ENCODE results near the gene IREB2. TPM values are rescaled to one million over a fixed set of nuclear protein-coding genes. Genes with fewer than 3 reads are reported as not detected.
A peak's percentile ranks its signal among the peaks of the same experiment; 100 is the strongest.
"Not testable (repeated sequence)": the region's sequence is repeated elsewhere in the genome, so short reads cannot be mapped to it uniquely, and the experiment has no call there.

Gene IREB2
- polyA plus RNA-seq, 1 donor = 58.7 TPM

- Histone ChIP-seq H3K4me1 (ENCODE audit: control insufficient read depth, insufficient read depth, low read length) (no peaks in the 10 kb centered on the region), H3K27me3 (ENCODE audit: control insufficient read depth, insufficient read depth, low read length) (no peaks in the 10 kb centered on the region), H3K36me3 (ENCODE audit: control insufficient read depth, insufficient read depth, low read length) (no peaks in the 10 kb centered on the region), H3K4me3 (ENCODE audit: low read length) (peak overlapping the region; percentile 70), H3K9me3 (ENCODE audit: control insufficient read depth, low read depth, low read length) (no peaks in the 10 kb centered on the region), H3K27ac (ENCODE audit: low read length) (peak overlapping the region; percentile 55)
- 14% methylated on average over 4 of the region's 6 CpGs for WGBS (ENCODE audit: insufficient coverage, low lambda C conversion rate)
- DNase-seq = peak; percentile 40 to 76
Measured at GRCh38 chr15:78508272-78508671, 70.3 kb downstream of the IREB2 start.

DNA sequence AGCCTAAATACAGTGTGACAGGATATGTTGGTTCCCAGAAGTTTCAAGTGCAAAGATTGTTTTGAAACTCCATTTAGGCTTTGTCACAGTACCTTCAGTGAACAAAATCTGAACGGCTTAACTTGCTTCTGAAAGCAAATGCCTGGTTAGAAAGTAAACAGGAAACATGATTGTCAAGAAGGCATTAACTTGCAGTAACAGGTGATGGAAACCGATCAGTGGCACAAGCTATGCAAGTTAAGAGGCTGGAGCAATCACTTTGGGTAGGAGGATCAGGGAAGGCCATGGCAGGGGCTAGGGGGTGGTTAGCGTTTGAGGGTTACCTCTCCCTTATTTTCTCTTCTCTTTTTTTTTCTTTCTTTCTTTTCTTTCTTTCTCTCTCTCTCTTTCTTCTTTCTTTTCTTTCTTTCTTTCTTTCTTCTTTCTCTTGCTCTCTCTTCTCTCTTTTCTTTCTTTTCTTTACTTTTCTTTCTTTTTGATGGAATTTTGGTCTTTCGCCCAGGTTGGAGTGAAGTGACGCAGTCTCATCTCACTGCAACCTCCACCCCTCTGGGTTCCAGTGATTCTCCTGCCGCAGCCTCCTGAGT, 71.8 kb downstream of the IREB2 start:
- WGBS (ENCODE audit: insufficient coverage, low lambda C conversion rate) = 100% methylated on average over 1 of the region's 6 CpGs
- Histone ChIP-seq H3K27ac (ENCODE audit: low read length) (no peak overlapping the region), H3K4me3 (ENCODE audit: low read length) (no peak overlapping the region), H3K27me3 (ENCODE audit: control insufficient read depth, insufficient read depth, low read length) (no peaks in the 10 kb centered on the region), H3K4me1 (ENCODE audit: control insufficient read depth, insufficient read depth, low read length) (no peaks in the 10 kb centered on the region), H3K36me3 (ENCODE audit: control insufficient read depth, insufficient read depth, low read length) (no peaks in the 10 kb centered on the region), H3K9me3 (ENCODE audit: control insufficient read depth, low read depth, low read length) (no peaks in the 10 kb centered on the region)
- DNase-seq = no peak

DNA sequence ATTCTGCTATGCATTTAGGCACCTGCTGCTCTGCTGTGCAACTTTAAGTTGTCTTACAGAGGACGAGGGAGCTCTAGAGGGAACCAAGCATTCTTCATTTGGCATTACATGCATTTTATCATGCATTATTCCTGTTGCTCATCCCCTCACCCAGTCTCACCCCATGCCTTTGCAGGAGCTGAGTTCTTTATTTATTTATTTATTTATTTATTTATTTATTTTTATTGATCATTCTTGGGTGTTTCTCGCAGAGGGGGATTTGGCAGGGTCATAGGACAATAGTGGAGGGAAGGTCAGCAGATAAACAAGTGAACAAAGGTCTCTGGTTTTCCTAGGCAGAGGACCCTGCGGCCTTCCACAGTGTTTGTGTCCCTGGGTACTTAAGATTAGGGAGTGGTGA, 82.0 kb downstream of the IREB2 start:
- H3K4me1 ChIP-seq (ENCODE audit: control insufficient read depth, insufficient read depth, low read length); H3K4me3 ChIP-seq (ENCODE audit: low read length): not testable (repeated sequence)

DNA sequence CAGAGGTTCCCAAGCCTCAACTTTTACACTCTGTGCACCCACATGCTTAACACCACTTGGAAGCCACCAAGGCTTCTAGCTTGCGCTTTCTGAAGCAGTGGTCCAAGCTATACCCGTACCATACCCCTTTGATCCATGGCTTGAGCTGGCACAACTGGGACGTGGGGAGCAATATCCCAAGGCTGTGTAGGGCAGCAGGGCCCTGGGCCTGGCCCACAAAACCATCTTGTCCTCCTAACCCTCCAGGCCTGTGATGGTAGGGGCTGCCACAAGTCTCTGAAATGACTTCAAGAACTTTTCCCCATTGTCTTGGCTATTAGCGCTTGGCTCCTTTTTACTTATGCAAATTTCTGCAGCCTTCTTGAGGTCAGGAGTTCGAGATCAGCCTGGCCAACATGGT, 86.2 kb downstream of the IREB2 start:
- WGBS (ENCODE audit: insufficient coverage, low lambda C conversion rate) = no CpG with 5 or more reads among the region's 5 CpGs
- Histone ChIP-seq H3K27me3 (ENCODE audit: control insufficient read depth, insufficient read depth, low read length) (no peaks in the 10 kb centered on the region), H3K9me3 (ENCODE audit: control insufficient read depth, low read depth, low read length) (no peaks in the 10 kb centered on the region), H3K4me3 (ENCODE audit: low read length) (no peak overlapping the region), H3K4me1 (ENCODE audit: control insufficient read depth, insufficient read depth, low read length) (no peaks in the 10 kb centered on the region), H3K27ac (ENCODE audit: low read length) (no peak overlapping the region), H3K36me3 (ENCODE audit: control insufficient read depth, insufficient read depth, low read length) (peaks cover 4% of the 10 kb centered on the region)
- DNase-seq = no peak

More for the DNA sequence above, 82.0 kb downstream of the IREB2 start:
- WGBS (ENCODE audit: insufficient coverage, low lambda C conversion rate) = 100% methylated on average over 1 of the region's 3 CpGs
- H3K9me3 ChIP-seq (ENCODE audit: control insufficient read depth, low read depth, low read length); DNase-seq; H3K27ac ChIP-seq (ENCODE audit: low read length); H3K36me3 ChIP-seq (ENCODE audit: control insufficient read depth, insufficient read depth, low read length); H3K27me3 ChIP-seq (ENCODE audit: control insufficient read depth, insufficient read depth, low read length): not testable (repeated sequence)

GRCh38 chr15:78527325-78527724, 89.3 kb downstream of the IREB2 start:
- peaks cover 4% of the 10 kb centered on the region for H3K36me3 ChIP-seq (ENCODE audit: control insufficient read depth, insufficient read depth, low read length)
- no peak overlapping the region for H3K27ac ChIP-seq (ENCODE audit: low read length)
- H3K9me3 ChIP-seq (ENCODE audit: control insufficient read depth, low read depth, low read length) = no peaks in the 10 kb centered on the region
- no peak overlapping the region for H3K4me3 ChIP-seq (ENCODE audit: low read length)
- DNase-seq = no peak
- no peaks in the 10 kb centered on the region for H3K27me3 ChIP-seq (ENCODE audit: control insufficient read depth, insufficient read depth, low read length)
- WGBS (ENCODE audit: insufficient coverage, low lambda C conversion rate) = 100% methylated on average over 4 of the region's 5 CpGs
- no peaks in the 10 kb centered on the region for H3K4me1 ChIP-seq (ENCODE audit: control insufficient read depth, insufficient read depth, low read length)

GRCh38 chr15:78533331-78533730, 95.3 kb downstream of the IREB2 start:
- H3K4me1 ChIP-seq (ENCODE audit: control insufficient read depth, insufficient read depth, low read length) = no peaks in the 10 kb centered on the region
- no peak overlapping the region for H3K4me3 ChIP-seq (ENCODE audit: low read length)
- DNase-seq = no peak
- WGBS (ENCODE audit: insufficient coverage, low lambda C conversion rate) = no CpG with 5 or more reads among the region's 2 CpGs
- no peak overlapping the region for H3K27ac ChIP-seq (ENCODE audit: low read length)
- H3K9me3 ChIP-seq (ENCODE audit: control insufficient read depth, low read depth, low read length) = no peaks in the 10 kb centered on the region
- peaks cover 2% of the 10 kb centered on the region for H3K36me3 ChIP-seq (ENCODE audit: control insufficient read depth, insufficient read depth, low read length)
- no peaks in the 10 kb centered on the region for H3K27me3 ChIP-seq (ENCODE audit: control insufficient read depth, insufficient read depth, low read length)

DNA sequence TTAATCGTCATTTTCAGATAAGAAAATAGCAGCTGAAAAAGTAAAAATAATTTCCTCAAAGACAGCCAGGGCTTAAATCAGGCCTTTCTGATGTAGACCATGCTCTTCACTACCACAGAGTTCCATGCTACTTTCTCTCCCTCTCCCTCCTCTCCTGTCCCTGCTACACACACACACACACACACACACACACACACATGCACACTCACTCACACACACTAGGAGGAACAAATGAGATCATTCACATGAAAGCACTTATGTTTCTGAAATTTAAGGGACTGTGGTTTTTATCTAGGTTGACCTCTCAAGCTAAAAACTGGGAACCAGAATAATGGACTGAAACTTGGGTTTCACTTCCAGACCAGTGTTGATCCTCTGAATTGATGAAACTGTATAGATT, 98.1 kb downstream of the IREB2 start:
- Histone ChIP-seq H3K27ac (ENCODE audit: low read length) (no peak overlapping the region), H3K36me3 (ENCODE audit: control insufficient read depth, insufficient read depth, low read length) (no peaks in the 10 kb centered on the region), H3K4me3 (ENCODE audit: low read length) (no peak overlapping the region), H3K9me3 (ENCODE audit: control insufficient read depth, low read depth, low read length) (no peaks in the 10 kb centered on the region), H3K4me1 (ENCODE audit: control insufficient read depth, insufficient read depth, low read length) (no peaks in the 10 kb centered on the region), H3K27me3 (ENCODE audit: control insufficient read depth, insufficient read depth, low read length) (no peaks in the 10 kb centered on the region)
- 83% methylated on average over 1 of the region's 1 CpG for WGBS (ENCODE audit: insufficient coverage, low lambda C conversion rate)
- DNase-seq = no peak

DNA sequence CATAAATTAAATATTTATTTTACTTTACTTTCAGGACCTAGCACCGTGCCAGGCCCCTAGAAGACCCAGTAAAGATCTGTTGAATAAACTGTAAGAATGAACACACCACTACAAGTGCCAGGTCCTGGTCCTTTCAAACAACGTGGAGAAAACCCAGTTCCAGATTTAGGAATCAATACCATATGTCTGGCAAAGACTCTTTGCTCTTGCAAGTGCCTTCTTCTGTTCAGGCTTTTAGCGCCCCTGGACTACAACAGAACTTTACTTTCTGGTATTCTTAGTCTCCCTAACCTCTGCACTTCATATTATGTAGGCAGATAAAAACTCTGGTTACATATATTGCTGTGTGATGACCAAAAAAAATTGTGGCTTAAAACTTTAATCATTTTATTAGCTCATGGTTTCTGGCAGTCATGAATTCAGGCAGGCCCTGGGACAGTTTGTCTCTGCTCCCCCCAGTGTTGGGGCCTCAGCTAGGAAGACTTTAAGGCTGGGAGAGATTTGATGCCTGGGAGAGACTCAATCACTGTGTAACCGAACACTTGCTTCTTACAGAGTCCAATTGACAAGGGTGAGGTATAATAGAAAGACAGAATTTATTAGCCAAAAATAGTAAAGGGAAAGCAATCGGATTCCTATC, 99.4 kb downstream of the IREB2 start:
- Histone ChIP-seq H3K27me3 (ENCODE audit: control insufficient read depth, insufficient read depth, low read length) (no peaks in the 10 kb centered on the region), H3K4me1 (ENCODE audit: control insufficient read depth, insufficient read depth, low read length) (peaks cover 3% of the 10 kb centered on the region), H3K4me3 (ENCODE audit: low read length) (no peak overlapping the region), H3K9me3 (ENCODE audit: control insufficient read depth, low read depth, low read length) (no peaks in the 10 kb centered on the region), H3K36me3 (ENCODE audit: control insufficient read depth, insufficient read depth, low read length) (peaks cover 2% of the 10 kb centered on the region), H3K27ac (ENCODE audit: low read length) (no peak overlapping the region)
- WGBS (ENCODE audit: insufficient coverage, low lambda C conversion rate) = 100% methylated on average over 3 of the region's 5 CpGs
- no peak for DNase-seq

GRCh38 chr15:78538358-78538757, 100.3 kb downstream of the IREB2 start:
- Histone ChIP-seq H3K4me1 (ENCODE audit: control insufficient read depth, insufficient read depth, low read length) (peaks cover 3% of the 10 kb centered on the region), H3K9me3 (ENCODE audit: control insufficient read depth, low read depth, low read length) (no peaks in the 10 kb centered on the region), H3K27me3 (ENCODE audit: control insufficient read depth, insufficient read depth, low read length) (no peaks in the 10 kb centered on the region), H3K36me3 (ENCODE audit: control insufficient read depth, insufficient read depth, low read length) (peaks cover 11% of the 10 kb centered on the region), H3K4me3 (ENCODE audit: low read length) (no peak overlapping the region), H3K27ac (ENCODE audit: low read length) (no peak overlapping the region)
- DNase-seq = no peak
- WGBS (ENCODE audit: insufficient coverage, low lambda C conversion rate) = no CpG with 5 or more reads among the region's 1 CpG

GRCh38 chr15:78539464-78540140, 101.6 kb downstream of the IREB2 start:
- H3K27me3 ChIP-seq (ENCODE audit: control insufficient read depth, insufficient read depth, low read length); DNase-seq; H3K9me3 ChIP-seq (ENCODE audit: control insufficient read depth, low read depth, low read length); H3K4me1 ChIP-seq (ENCODE audit: control insufficient read depth, insufficient read depth, low read length): not testable (repeated sequence)
- Histone ChIP-seq H3K27ac (ENCODE audit: low read length) (peak overlapping the region; percentile 85), H3K4me3 (ENCODE audit: low read length) (peak overlapping the region; percentile 78), H3K36me3 (ENCODE audit: control insufficient read depth, insufficient read depth, low read length) (peaks cover 17% of the 10 kb centered on the region)
- WGBS (ENCODE audit: insufficient coverage, low lambda C conversion rate) = 100% methylated on average over 2 of the region's 18 CpGs
